ENCODE measurements around the gene PRDM16.

- no peak for TF ChIP-seq POLR2A (IDR thresholded peaks at IDR 0.05)
- no peak for TF ChIP-seq CTCF (IDR thresholded peaks at IDR 0.05)
- no peak for TF ChIP-seq EP300 (IDR thresholded peaks at IDR 0.05)
Observed at GRCh38 chr1:3367376-3367775, 298.4 kb downstream of the PRDM16 start.
